Thyroid gland (tissue), 4 donors: ENCODE data around the gene DAAM2. TPM values are rescaled to one million over a fixed set of nuclear protein-coding genes. Genes with fewer than 3 reads are reported as not detected.

Source experiments
- DNase-seq, 2 donors: peaks; one replicate each; pipeline ENCODE4 v3.0.0-alpha.2; 2019
- H3K27ac ChIP-seq, 3 donors: fragments of 200-600 bp; sonication (generic); 1 replicate in 2 of 3; 2 replicates in 1 of 3; pipeline ENCODE4 v1.5.1; 2016 to 2019; ENCODE audit warnings: mild to moderate bottlenecking in 1 of 3, moderate library complexity in 1 of 3
- H3K27me3 ChIP-seq: fragments of 200-600 bp; sonication (generic); one replicate; pipeline ENCODE4 v1.5.1; 2019
- H3K36me3 ChIP-seq, 2 donors: fragments of 200-600 bp; sonication (generic); one replicate each; pipeline ENCODE4 v1.5.1; 2016 to 2019
- H3K4me1 ChIP-seq, 2 donors: fragments of 200-600 bp; sonication (generic); one replicate each; pipeline ENCODE4 v1.5.1; 2017 to 2019
- H3K4me3 ChIP-seq, 3 donors: fragments of 200-600 bp; sonication (generic); replicated peaks in 1 of 3; 1 replicate in 2 of 3; 2 replicates in 1 of 3; pipeline ENCODE4 v1.5.1; 2016; ENCODE audit warnings: mild to moderate bottlenecking in 1 of 3
- H3K9me3 ChIP-seq: fragments of 200-600 bp; sonication (generic); one replicate; pipeline ENCODE4 v1.5.1; 2017
- POLR2A ChIP-seq, 2 donors: fragments of 450-650 bp; IDR thresholded peaks; one replicate each; pipeline ENCODE4 v1.6.1; 2017; ENCODE audit warnings: antibody characterized with exemption in 2 of 2, mild to moderate bottlenecking in 2 of 2, moderate library complexity in 1 of 2
- WGBS, 2 donors: methylation state at CpG; one replicate each; pipeline ENCODE4 v1.1.5; 2017; 5-methylcytosine and 5-hydroxymethylcytosine counted together
- intact Hi-C: fragments of 100-400 bp; cut with DNase I; formaldehyde crosslinking; loops from one replicate; pipeline ENCODE4 v1.15.1; 2023
- total RNA-seq, 4 donors: library from RNA; depleted of rRNA; stranded (reverse); fragments of >200 nt; gene quantifications; one replicate each; pipeline ENCODE4 v1.2.3, GENCODE V29; 2016
- TF ChIP-seq, protein P1 (sequence below), 6 experiments: fragments of 200-600 bp in 3 of 6; fragments of 450-650 bp in 3 of 6; sonication (generic) in 3 of 6; IDR thresholded peaks; one replicate each; pipeline ENCODE4 v1.5.1; 2016 to 2019; ENCODE audit warnings: antibody characterized with exemption in 6 of 6, mild to moderate bottlenecking in 2 of 6, inconsistent platforms in 1 of 6, moderate library complexity in 1 of 6

DAAM2 gene
- total RNA-seq, 4 donors from 2014 or later: 17.8 to 37.0 (median 23.8) TPM

DNA sequence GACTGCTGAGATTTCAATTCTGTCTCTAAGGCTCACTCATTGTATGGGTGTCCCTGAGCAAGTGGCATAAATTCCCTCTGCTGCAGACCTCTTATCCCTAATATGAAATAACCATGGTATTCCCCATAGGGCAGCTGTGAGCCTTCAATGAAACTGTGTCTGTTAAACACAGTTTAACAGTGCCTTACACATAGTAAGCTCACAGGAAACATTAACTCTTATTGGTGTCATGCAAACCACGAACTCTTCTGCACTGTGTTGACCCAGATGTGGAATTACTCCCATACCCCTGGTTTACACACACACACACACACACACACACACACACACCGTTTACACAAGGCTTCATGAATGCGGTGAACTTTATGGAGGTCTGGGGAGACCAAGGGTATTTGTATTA is 23.2 kb downstream of the DAAM2 start:
- H3K27ac ChIP-seq: no peak overlapping the region
- H3K27me3 ChIP-seq: no peaks in the 10 kb centered on the region
- no peak overlapping the region for H3K4me3 ChIP-seq
- TF ChIP-seq POLR2A (IDR thresholded peaks at IDR 0.05): no peak
- TF ChIP-seq, protein P1, sequence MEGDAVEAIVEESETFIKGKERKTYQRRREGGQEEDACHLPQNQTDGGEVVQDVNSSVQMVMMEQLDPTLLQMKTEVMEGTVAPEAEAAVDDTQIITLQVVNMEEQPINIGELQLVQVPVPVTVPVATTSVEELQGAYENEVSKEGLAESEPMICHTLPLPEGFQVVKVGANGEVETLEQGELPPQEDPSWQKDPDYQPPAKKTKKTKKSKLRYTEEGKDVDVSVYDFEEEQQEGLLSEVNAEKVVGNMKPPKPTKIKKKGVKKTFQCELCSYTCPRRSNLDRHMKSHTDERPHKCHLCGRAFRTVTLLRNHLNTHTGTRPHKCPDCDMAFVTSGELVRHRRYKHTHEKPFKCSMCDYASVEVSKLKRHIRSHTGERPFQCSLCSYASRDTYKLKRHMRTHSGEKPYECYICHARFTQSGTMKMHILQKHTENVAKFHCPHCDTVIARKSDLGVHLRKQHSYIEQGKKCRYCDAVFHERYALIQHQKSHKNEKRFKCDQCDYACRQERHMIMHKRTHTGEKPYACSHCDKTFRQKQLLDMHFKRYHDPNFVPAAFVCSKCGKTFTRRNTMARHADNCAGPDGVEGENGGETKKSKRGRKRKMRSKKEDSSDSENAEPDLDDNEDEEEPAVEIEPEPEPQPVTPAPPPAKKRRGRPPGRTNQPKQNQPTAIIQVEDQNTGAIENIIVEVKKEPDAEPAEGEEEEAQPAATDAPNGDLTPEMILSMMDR (IDR thresholded peaks at IDR 0.05): no peak
- DNase-seq: no peak
- no peaks in the 10 kb centered on the region for H3K36me3 ChIP-seq
- intact Hi-C loops: no loop called here
- WGBS, 2 donors: 92 to 93% methylated on average over 3 of the region's 3 CpGs
- peaks cover 20 to 25% of the 10 kb centered on the region in 2 donors for H3K4me1 ChIP-seq
- H3K9me3 ChIP-seq: no peaks in the 10 kb centered on the region

DNA sequence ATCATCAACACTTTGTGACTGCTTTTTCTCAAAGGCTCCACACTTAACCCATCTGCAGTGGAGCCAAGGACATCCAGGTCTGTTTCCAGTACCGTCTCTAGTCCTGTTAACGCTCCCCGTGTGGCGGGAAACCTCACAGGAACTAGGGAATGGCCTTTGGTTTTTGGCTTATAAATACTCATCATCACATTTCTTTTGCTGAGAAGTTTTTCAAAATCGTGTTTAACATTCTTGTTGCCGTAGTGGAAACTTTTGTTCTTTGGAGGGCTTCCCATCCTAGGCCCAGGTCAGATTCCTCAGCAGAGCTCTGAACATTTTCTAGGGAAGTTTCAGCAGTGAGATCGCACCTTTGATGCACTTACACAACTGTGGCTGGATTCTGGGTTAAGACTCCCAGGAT is 24.6 kb downstream of the DAAM2 start:
- Histone ChIP-seq H3K36me3 (no peaks in the 10 kb centered on the region), H3K4me1 (peaks cover 20 to 23% of the 10 kb centered on the region in 2 donors), H3K27ac (peak overlapping the region in 2 of 3 donors; percentile 5 to 7), H3K9me3 (no peaks in the 10 kb centered on the region), H3K4me3 (no peak overlapping the region), H3K27me3 (no peaks in the 10 kb centered on the region)
- intact Hi-C loops: no loop called here
- 75 to 82% methylated on average over 7 of the region's 7 CpGs for WGBS, 2 donors
- no peak for DNase-seq
- TF ChIP-seq POLR2A (IDR thresholded peaks at IDR 0.05): no peak
- TF ChIP-seq, protein P1 (IDR thresholded peaks at IDR 0.05): no peak

DNA sequence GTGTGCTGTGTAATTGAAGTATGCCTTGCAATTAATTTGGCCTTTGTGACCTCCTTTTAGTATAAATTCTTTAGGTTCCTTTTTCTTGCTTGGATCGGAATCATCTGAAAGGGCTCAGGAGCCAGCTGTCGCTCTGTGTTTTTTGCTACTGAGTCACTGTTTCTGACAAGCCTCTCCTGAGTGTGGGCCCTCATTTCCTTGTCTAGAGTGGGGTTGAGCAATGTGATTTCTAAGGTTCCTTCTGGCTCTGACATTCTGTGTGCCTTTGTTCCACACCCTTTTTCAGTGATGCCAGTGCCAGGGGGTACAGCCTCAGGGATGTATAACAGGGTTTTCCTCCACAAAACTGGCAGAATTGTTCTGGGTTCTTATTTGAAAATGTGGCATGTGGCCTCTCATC is 26.5 kb downstream of the DAAM2 start:
- no peaks in the 10 kb centered on the region for H3K27me3 ChIP-seq
- no peak for TF ChIP-seq POLR2A (IDR thresholded peaks at IDR 0.05)
- TF ChIP-seq, protein P1 (IDR thresholded peaks at IDR 0.05): no peak
- WGBS, 2 donors: 90 to 93% methylated on average over 2 of the region's 2 CpGs
- H3K4me1 ChIP-seq: peaks cover 2 to 14% of the 10 kb centered on the region in 2 donors
- no peaks in the 10 kb centered on the region for H3K9me3 ChIP-seq
- no peak for DNase-seq
- no peaks in the 10 kb centered on the region for H3K36me3 ChIP-seq
- no peak overlapping the region for H3K4me3 ChIP-seq
- intact Hi-C loops: no loop called here
- H3K27ac ChIP-seq: peak overlapping the region in 2 of 3 donors; percentile 14 to 17

DNA sequence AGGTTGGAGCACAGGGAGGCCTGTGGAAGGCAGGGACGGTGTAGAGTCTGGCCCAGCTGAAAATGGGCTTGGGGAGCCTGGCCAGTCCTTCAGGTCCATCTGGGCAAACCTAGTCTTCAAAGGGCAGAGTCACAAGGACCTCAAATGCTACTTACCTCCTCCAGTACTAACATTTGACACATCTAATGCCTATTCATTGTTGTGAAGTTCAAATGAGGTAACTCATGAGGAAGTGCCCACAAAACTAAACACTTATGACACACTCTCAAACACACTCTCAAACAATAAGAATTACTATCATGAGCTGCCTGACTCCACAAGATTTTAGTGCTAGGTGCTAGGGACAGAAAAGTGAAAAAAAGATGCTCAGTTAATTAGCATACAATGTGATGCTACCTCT is 27.1 kb downstream of the DAAM2 start:
- intact Hi-C loops: no loop called here

DNA sequence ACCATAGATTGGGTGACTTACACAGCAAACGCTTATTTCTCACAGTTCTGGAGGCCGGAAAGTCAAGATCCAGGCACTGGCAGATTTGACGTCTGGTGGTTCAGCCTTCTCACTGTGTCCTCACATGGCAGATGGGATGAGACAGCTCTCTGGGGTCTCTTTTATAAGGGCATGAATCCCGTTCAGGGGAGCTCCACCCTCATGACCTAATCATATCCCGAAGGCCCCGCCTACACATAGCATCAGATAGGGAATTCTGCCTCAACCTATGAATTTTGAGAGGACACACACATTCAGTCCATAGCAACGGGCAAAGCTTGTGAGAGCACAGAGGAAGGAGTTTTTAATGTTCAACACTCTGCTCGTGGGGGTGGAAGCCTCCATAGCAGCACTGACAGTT is 27.5 kb downstream of the DAAM2 start:
- Histone ChIP-seq H3K36me3 (no peaks in the 10 kb centered on the region), H3K27me3 (no peaks in the 10 kb centered on the region), H3K4me3 (no peak overlapping the region), H3K9me3 (no peaks in the 10 kb centered on the region), H3K4me1 (peaks cover 7 to 22% of the 10 kb centered on the region in 2 donors), H3K27ac (peak overlapping the region in 1 of 3 donors; percentile 62)
- TF ChIP-seq, protein P1 (IDR thresholded peaks at IDR 0.05): no peak
- no peak for TF ChIP-seq POLR2A (IDR thresholded peaks at IDR 0.05)
- DNase-seq: no peak
- intact Hi-C loops: no loop called here
- 76 to 77% methylated on average over 8 of the region's 8 CpGs for WGBS, 2 donors

More for the DNA sequence above, 27.1 kb downstream of the DAAM2 start:
- no peak for TF ChIP-seq POLR2A (IDR thresholded peaks at IDR 0.05)
- TF ChIP-seq, protein P1 (IDR thresholded peaks at IDR 0.05): no peak
- DNase-seq: no peak
- H3K4me1 ChIP-seq: peaks cover 4 to 18% of the 10 kb centered on the region in 2 donors
- 83 to 100% methylated on average over 1 of the region's 1 CpG for WGBS, 2 donors
- H3K36me3 ChIP-seq: no peaks in the 10 kb centered on the region
- no peaks in the 10 kb centered on the region for H3K9me3 ChIP-seq
- no peak overlapping the region for H3K4me3 ChIP-seq
- no peaks in the 10 kb centered on the region for H3K27me3 ChIP-seq
- peak overlapping the region; percentile 9 to 17 (median 14) for H3K27ac ChIP-seq
